ENCODE measurements around the gene EML3. TPM values are rescaled to one million over a fixed set of nuclear protein-coding genes. Genes with fewer than 3 reads are reported as not detected.

EML3 gene
- total and polyA plus RNA-seq, 2 donors from 2014 or later: 35.0 to 83.3 TPM

DNA sequence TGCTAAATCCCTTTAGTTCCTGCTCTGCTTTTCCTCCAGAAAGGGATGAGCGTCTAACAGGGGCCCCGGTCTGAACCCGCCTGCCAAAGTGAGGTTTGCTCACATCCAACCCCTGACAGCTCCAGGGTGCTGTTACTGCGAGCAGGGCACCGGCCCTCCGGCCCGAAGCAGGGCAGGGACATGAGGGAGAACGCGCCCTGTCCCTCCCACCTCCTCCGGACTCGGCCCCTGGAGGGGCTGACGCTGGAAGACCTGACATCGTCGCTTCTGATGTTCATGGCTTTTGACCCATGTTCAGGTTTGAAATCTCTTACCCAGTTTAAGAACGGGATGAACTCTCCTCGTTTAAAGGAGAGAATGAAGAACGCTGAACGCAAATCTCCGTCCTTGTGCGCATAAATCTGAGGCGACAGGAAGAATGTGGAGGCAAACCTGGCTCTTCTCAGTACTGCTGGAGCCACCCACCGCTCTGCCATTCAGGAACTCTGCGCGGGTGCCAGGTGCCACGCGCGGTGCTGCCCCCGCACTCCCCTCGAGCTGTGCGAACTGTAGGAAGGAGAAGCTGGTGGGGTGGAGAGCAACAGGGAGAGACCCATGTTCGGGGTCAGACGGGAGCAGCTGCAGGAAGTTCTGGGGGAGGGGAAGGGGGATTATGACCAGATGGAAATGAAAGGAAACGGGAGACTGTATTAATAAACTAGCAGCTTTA lies 38.1 kb downstream of the EML3 start:
- Histone ChIP-seq H3K36me3 (ENCODE audit: control insufficient read depth in 2 of 3, insufficient read depth in 3 of 3, low read length in 3 of 3) (peaks cover 11 to 53% (median 16%) of the 10 kb centered on the region in 3 donors), H3K9ac (ENCODE audit: low read length in 3 of 3) (peak overlapping the region; percentile 55 to 90 (median 76))
- DNase-seq: peak in 4 of 5 donors; percentile 37 to 84 (median 76)

DNA sequence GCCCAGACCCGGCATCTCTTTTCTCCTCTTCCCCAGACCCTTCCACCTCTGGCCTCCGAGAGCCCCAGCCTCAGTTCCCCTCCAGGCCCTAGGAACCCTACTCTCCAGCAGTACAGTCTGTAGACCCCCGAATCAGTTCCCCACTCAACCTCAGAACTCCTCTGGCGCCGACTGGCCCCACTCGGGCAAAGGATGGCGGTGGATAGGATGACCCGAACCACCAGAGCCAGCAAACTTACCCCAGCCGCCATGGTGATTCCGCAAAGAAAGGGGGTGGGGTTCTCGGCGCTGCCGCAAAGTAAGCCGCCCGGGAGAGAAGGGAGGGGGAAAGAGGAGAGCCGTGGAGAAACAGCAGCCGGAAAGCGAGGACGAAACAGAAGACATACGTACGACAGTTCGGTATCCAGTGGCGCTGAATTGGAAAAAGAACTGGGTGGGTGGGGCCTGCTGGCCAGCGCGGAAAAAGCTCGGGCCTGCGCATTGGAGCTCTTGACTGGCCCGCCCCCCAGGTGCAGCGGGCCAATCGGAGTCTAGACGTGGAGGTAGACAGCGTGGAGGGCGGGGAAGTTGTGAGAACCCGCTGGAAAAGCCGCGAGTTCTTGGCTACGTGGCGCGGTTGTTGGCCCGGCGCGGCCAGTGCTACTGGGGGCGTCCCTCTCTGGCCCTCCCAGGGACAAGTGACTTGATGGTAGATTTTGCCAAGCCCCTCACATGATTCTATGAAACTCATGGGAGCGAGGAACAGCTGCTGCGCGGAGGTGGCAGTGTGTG lies 38.8 kb downstream of the EML3 start, which contains the start of gene EEF1G:
Gene EEF1G, minus strand, starts transcription at position 300 of the 771 bp plus-strand sequence. Its CDS starts 49 bp downstream, at position 251.
- H3K27ac ChIP-seq (ENCODE audit: low read depth in 2 of 2, low read length in 2 of 2): peak within 1 kb of the TSS; percentile 88 to 99
- peak within 1 kb of the TSS; percentile 84 to 99 (median 91) for H3K9ac ChIP-seq (ENCODE audit: low read length in 3 of 3)
- TF ChIP-seq, protein P1, sequence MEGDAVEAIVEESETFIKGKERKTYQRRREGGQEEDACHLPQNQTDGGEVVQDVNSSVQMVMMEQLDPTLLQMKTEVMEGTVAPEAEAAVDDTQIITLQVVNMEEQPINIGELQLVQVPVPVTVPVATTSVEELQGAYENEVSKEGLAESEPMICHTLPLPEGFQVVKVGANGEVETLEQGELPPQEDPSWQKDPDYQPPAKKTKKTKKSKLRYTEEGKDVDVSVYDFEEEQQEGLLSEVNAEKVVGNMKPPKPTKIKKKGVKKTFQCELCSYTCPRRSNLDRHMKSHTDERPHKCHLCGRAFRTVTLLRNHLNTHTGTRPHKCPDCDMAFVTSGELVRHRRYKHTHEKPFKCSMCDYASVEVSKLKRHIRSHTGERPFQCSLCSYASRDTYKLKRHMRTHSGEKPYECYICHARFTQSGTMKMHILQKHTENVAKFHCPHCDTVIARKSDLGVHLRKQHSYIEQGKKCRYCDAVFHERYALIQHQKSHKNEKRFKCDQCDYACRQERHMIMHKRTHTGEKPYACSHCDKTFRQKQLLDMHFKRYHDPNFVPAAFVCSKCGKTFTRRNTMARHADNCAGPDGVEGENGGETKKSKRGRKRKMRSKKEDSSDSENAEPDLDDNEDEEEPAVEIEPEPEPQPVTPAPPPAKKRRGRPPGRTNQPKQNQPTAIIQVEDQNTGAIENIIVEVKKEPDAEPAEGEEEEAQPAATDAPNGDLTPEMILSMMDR (IDR thresholded peaks at IDR 0.05; ENCODE audit: borderline replicate concordance, extremely low read depth, insufficient read depth): no peak
- no peaks in the 10 kb centered on the region for H3K27me3 ChIP-seq (ENCODE audit: control insufficient read depth, insufficient read depth, low read length)
- DNase-seq: peak; percentile 99 to 100 (median 100)
- H3K36me3 ChIP-seq (ENCODE audit: control insufficient read depth in 2 of 3, insufficient read depth in 3 of 3, low read length in 3 of 3): peaks cover 11 to 50% (median 16%) of the 10 kb centered on the region in 3 donors
- intact Hi-C loops (cut with DNase I): no loop called here
- H3K4me3 ChIP-seq (ENCODE audit: low read length in 3 of 3): peak within 1 kb of the TSS; percentile 85 to 99 (median 94)
- no peaks in the 10 kb centered on the region for H3K9me3 ChIP-seq (ENCODE audit: control insufficient read depth in 2 of 3, insufficient read depth in 1 of 3, low read length in 3 of 3)
- peak; percentile 58 for FAIRE-seq
- H3K4me1 ChIP-seq (ENCODE audit: control insufficient read depth in 2 of 3, insufficient read depth in 2 of 3, low read depth in 1 of 3, low read length in 3 of 3): peaks cover 0 to 27% (median 13%) of the 10 kb centered on the region in 3 donors

More for the DNA sequence above, 38.1 kb downstream of the EML3 start:
- TF ChIP-seq, protein P1 (IDR thresholded peaks at IDR 0.05; ENCODE audit: borderline replicate concordance, extremely low read depth, insufficient read depth): no peak
- peak overlapping the region; percentile 88 to 99 for H3K27ac ChIP-seq (ENCODE audit: low read depth in 2 of 2, low read length in 2 of 2)
- no peaks in the 10 kb centered on the region for H3K27me3 ChIP-seq (ENCODE audit: control insufficient read depth, insufficient read depth, low read length)
- intact Hi-C loops (cut with DNase I): no loop called here
- peak overlapping the region; percentile 52 to 87 (median 82) for H3K4me3 ChIP-seq (ENCODE audit: low read length in 3 of 3)
- H3K4me1 ChIP-seq (ENCODE audit: control insufficient read depth in 2 of 3, insufficient read depth in 2 of 3, low read depth in 1 of 3, low read length in 3 of 3): peaks cover 0 to 27% (median 13%) of the 10 kb centered on the region in 3 donors
- FAIRE-seq: no peak
- H3K9me3 ChIP-seq (ENCODE audit: control insufficient read depth in 2 of 3, insufficient read depth in 1 of 3, low read length in 3 of 3): no peaks in the 10 kb centered on the region

DNA sequence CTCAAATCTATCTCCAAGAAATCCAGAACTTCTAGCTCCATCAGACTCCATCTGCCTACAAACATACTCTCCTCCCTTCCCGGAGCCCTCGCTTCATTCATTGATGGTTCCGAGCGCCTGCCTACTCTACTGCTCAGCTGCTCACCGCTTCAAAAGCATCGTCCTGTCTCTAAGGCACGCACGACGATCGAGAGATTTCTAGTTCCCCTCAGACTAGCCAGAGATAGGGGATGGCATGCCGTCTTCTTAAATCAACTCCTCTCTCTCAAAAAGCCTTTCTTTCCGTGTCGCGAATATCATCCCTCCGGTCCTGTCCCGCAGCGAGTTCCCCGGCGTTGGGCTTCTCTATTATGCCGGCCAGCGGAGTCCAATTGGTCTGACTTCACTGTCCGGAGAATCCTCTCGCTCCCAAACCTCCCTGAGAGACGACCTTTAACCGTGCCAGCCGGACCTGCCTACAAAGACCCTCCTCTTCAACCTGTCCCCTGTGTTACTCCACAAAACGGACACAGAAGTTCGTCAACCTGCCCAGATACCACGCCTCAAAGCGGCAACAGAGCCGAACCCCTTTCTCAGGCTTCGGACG lies 39.5 kb downstream of the EML3 start:
- peaks cover 11 to 44% (median 16%) of the 10 kb centered on the region in 3 donors for H3K36me3 ChIP-seq (ENCODE audit: control insufficient read depth in 2 of 3, insufficient read depth in 3 of 3, low read length in 3 of 3)
- H3K27ac ChIP-seq (ENCODE audit: low read depth in 2 of 2, low read length in 2 of 2): peak overlapping the region; percentile 61 to 92
- H3K9ac ChIP-seq (ENCODE audit: low read length in 3 of 3): peak overlapping the region; percentile 84 to 99 (median 91)
- peak overlapping the region; percentile 85 to 99 (median 94) for H3K4me3 ChIP-seq (ENCODE audit: low read length in 3 of 3)
- H3K4me1 ChIP-seq (ENCODE audit: control insufficient read depth in 2 of 3, insufficient read depth in 2 of 3, low read depth in 1 of 3, low read length in 3 of 3): peaks cover 0 to 27% (median 13%) of the 10 kb centered on the region in 3 donors
- no peaks in the 10 kb centered on the region for H3K9me3 ChIP-seq (ENCODE audit: control insufficient read depth in 2 of 3, insufficient read depth in 1 of 3, low read length in 3 of 3)
- DNase-seq: peak in 3 of 5 donors; percentile 38 to 79 (median 54)
- no peaks in the 10 kb centered on the region for H3K27me3 ChIP-seq (ENCODE audit: control insufficient read depth, insufficient read depth, low read length)
- TF ChIP-seq, protein P1 (IDR thresholded peaks at IDR 0.05; ENCODE audit: borderline replicate concordance, extremely low read depth, insufficient read depth): no peak
- intact Hi-C loops (cut with DNase I): no loop called here
- FAIRE-seq: no peak

Data from kidney (tissue), 14 donors.